Stomach (tissue), 9 donors: ENCODE data around the gene KLHDC8A. TPM values are rescaled to one million over a fixed set of nuclear protein-coding genes. Genes with fewer than 3 reads are reported as not detected.

ENCODE experiments used
- DNase-seq, 2 donors: peaks; one replicate each; pipeline versions ENCODE4 v3.0.0 to v3.0.0-alpha.2; 2013 to 2019
- H3K27ac ChIP-seq, 5 donors: fragments of 200-600 bp in 4 of 5; sonication (generic) in 4 of 5; one replicate each; pipeline ENCODE4 v1.5.1; 2013 to 2019; ENCODE audit warnings: mild to moderate bottlenecking in 1 of 5, moderate library complexity in 1 of 5
- H3K27me3 ChIP-seq, 3 donors: fragments of 200-600 bp; sonication (generic); one replicate each; pipeline ENCODE4 v1.5.1; 2017 to 2019; ENCODE audit warnings: mixed run types in 1 of 3
- H3K36me3 ChIP-seq, 4 donors: fragments of 200-600 bp; sonication (generic); 1 replicate in 3 of 4; 2 replicates in 1 of 4; pipeline ENCODE4 v1.5.1; 2016 to 2019
- H3K4me1 ChIP-seq, 4 donors: fragments of 200-600 bp; sonication (generic); one replicate each; pipeline ENCODE4 v1.5.1; 2016 to 2019
- H3K4me3 ChIP-seq, 4 donors: fragments of 200-600 bp; sonication (generic) in 3 of 4; one replicate each; pipeline ENCODE4 v1.5.1; 2016 to 2019; ENCODE audit warnings: mild to moderate bottlenecking in 1 of 4
- H3K9me3 ChIP-seq, 4 donors: fragments of 200-600 bp; sonication (generic); one replicate each; pipeline ENCODE4 v1.5.1; 2016 to 2019
- EP300 ChIP-seq: sonication (generic); formaldehyde crosslinking; IDR thresholded peaks from one replicate; pipeline ENCODE4 v1.6.1; 2017; ENCODE audit warnings: antibody characterized with exemption
- POLR2A ChIP-seq, 4 donors: fragments of 450-650 bp; IDR thresholded peaks; one replicate each; pipeline ENCODE4 v1.6.1; 2016; ENCODE audit warnings: antibody characterized with exemption in 4 of 4, control low read depth in 2 of 4, mild to moderate bottlenecking in 1 of 4, moderate library complexity in 1 of 4
- POLR2AphosphoS5 ChIP-seq, 3 donors: sonication (generic); formaldehyde crosslinking; IDR thresholded peaks; one replicate each; pipeline ENCODE4 v1.6.1; 2016; ENCODE audit warnings: antibody characterized with exemption in 3 of 3
- WGBS, 5 donors: extraction: QIAGEN DNeasy Blood & Tissue Kit in 3 of 5; methylation state at CpG; one replicate each; pipeline versions ENCODE4 v1.1.5 to v1.1.7; 2013 to 2018; 5-methylcytosine and 5-hydroxymethylcytosine counted together
- intact Hi-C: fragments of 100-400 bp; cut with DNase I; formaldehyde crosslinking; loops from one replicate; pipeline ENCODE4 v1.15.1; 2023; ENCODE audit warnings: low total_unique reads
- polyA plus RNA-seq, 3 donors: library from polyadenylated mRNA; stranded (reverse); fragments of 200-250 nt; gene quantifications; one replicate each; pipeline ENCODE4 v1.2.3, GENCODE V29; 2013
- total RNA-seq, 5 donors: library from RNA; depleted of rRNA; stranded (reverse); fragments of >200 nt; gene quantifications; one replicate each; pipeline versions ENCODE4 v1.1.0 to v1.2.3, GENCODE V29; 2014 to 2016
- TF ChIP-seq, protein P1 (sequence below), 7 experiments: fragments of 450-650 bp in 4 of 7; fragments of 200-600 bp in 3 of 7; sonication (generic) in 3 of 7; IDR thresholded peaks; one replicate each; pipeline ENCODE4 v1.5.1; 2016 to 2019; ENCODE audit warnings: antibody characterized with exemption in 7 of 7, control low read depth in 2 of 7, mild to moderate bottlenecking in 1 of 7
- donor health status: healthy with polysubstance abuse.
- donor health status: Bipolar disorder and iron deficiency.
- donor health status: healthy.

Gene KLHDC8A
- total and polyA plus RNA-seq, 8 donors, result 0.72 to 6.9 (median 2.8) TPM; not detected in 2

GRCh38 chr1:205351984-205352713 is 4.6 kb downstream of the KLHDC8A start:
- H3K4me3 ChIP-seq, result no peak overlapping the region
- no peaks in the 10 kb centered on the region for H3K36me3 ChIP-seq
- intact Hi-C loops, result loop anchor here (5.0 kb wide), 1 partner anchor 135 kb away; no protein-coding TSS in a partner anchor
- DNase-seq, result peak; percentile 38 to 83
- no peaks in the 10 kb centered on the region for H3K9me3 ChIP-seq
- H3K27me3 ChIP-seq, result peaks cover 0 to 37% (median 0%) of the 10 kb centered on the region in 3 donors
- H3K4me1 ChIP-seq, result peaks cover 0 to 22% (median 17%) of the 10 kb centered on the region in 4 donors
- no peak overlapping the region for H3K27ac ChIP-seq
- WGBS, 5 donors, result 70 to 80% (median 75%) methylated on average over 11 of the region's 11 CpGs
- TF ChIP-seq EP300 (no peak), POLR2A (IDR thresholded peaks at IDR 0.05) (no peak), POLR2AphosphoS5 (IDR thresholded peaks at IDR 0.05) (no peak)
- TF ChIP-seq, protein P1, sequence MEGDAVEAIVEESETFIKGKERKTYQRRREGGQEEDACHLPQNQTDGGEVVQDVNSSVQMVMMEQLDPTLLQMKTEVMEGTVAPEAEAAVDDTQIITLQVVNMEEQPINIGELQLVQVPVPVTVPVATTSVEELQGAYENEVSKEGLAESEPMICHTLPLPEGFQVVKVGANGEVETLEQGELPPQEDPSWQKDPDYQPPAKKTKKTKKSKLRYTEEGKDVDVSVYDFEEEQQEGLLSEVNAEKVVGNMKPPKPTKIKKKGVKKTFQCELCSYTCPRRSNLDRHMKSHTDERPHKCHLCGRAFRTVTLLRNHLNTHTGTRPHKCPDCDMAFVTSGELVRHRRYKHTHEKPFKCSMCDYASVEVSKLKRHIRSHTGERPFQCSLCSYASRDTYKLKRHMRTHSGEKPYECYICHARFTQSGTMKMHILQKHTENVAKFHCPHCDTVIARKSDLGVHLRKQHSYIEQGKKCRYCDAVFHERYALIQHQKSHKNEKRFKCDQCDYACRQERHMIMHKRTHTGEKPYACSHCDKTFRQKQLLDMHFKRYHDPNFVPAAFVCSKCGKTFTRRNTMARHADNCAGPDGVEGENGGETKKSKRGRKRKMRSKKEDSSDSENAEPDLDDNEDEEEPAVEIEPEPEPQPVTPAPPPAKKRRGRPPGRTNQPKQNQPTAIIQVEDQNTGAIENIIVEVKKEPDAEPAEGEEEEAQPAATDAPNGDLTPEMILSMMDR (IDR thresholded peaks at IDR 0.05), result no peak

- Histone ChIP-seq H3K27ac (no peak overlapping the region), H3K27me3 (peaks cover 0 to 52% (median 0%) of the 10 kb centered on the region in 3 donors), H3K36me3 (no peaks in the 10 kb centered on the region), H3K4me3 (no peak overlapping the region), H3K4me1 (peaks cover 0 to 20% (median 17%) of the 10 kb centered on the region in 4 donors), H3K9me3 (no peaks in the 10 kb centered on the region)
- TF ChIP-seq POLR2AphosphoS5 (IDR thresholded peaks at IDR 0.05) (no peak), POLR2A (IDR thresholded peaks at IDR 0.05) (no peak), EP300 (no peak)
- TF ChIP-seq, protein P1 (IDR thresholded peaks at IDR 0.05), result no peak
- DNase-seq, result no peak
- 69 to 85% (median 75%) methylated on average over 8 of the region's 8 CpGs for WGBS, 5 donors
- intact Hi-C loops, result loop anchor here (5.0 kb wide), 1 partner anchor 137 kb away; no protein-coding TSS in a partner anchor
These were observed 6.0 kb downstream of the KLHDC8A start for GRCh38 chr1:205350691-205351141.

DNA sequence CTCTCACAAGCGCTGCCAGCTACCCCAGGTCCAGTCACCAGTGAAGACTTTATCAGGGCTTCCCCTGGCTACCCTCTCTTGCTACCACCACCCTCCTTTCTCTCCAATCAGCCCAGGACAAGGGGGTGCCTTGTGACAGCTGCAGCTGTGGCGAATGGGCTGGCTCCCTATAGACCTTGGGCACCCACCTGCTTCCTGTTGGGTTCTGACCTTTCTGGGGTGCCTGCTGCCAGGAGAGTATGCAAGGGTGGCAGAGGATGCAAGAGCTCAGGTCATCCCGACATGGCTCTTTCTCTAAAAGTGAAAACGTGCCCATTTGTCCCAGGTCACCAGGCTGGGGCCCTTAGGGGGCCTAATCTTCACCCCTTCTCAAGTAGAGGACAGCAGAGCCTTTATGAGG is 6.6 kb downstream of the KLHDC8A start:
- intact Hi-C loops, result loop anchor here (5.0 kb wide), 1 partner anchor 137 kb away; no protein-coding TSS in a partner anchor
- DNase-seq, result no peak

More for the DNA sequence above, 6.6 kb downstream of the KLHDC8A start:
- TF ChIP-seq POLR2A (IDR thresholded peaks at IDR 0.05) (no peak), POLR2AphosphoS5 (IDR thresholded peaks at IDR 0.05) (no peak), EP300 (no peak)
- TF ChIP-seq, protein P1 (IDR thresholded peaks at IDR 0.05), result no peak
- Histone ChIP-seq H3K4me1 (peaks cover 0 to 14% (median 14%) of the 10 kb centered on the region in 4 donors), H3K36me3 (no peaks in the 10 kb centered on the region), H3K9me3 (no peaks in the 10 kb centered on the region), H3K27me3 (peaks cover 0 to 57% (median 0%) of the 10 kb centered on the region in 3 donors), H3K27ac (no peak overlapping the region), H3K4me3 (no peak overlapping the region)
- 75 to 85% (median 78%) methylated on average over 4 of the region's 4 CpGs for WGBS, 5 donors
